HG03565 (cell line): ENCODE results near the gene ITGB3.
"Not testable (repeated sequence)": the region's sequence is repeated elsewhere in the genome, so short reads cannot be mapped to it uniquely, and the experiment has no call there.

ENCODE experiments used
- ATAC-seq: cut with Tn5 transposase; IDR thresholded peaks from one replicate; pipeline ENCODE4 v1.9.1; 2021; ENCODE audit warnings: mild to moderate bottlenecking, moderate library complexity; ENCODE audit not compliant: unreplicated experiment

The ITGB3 gene

DNA sequence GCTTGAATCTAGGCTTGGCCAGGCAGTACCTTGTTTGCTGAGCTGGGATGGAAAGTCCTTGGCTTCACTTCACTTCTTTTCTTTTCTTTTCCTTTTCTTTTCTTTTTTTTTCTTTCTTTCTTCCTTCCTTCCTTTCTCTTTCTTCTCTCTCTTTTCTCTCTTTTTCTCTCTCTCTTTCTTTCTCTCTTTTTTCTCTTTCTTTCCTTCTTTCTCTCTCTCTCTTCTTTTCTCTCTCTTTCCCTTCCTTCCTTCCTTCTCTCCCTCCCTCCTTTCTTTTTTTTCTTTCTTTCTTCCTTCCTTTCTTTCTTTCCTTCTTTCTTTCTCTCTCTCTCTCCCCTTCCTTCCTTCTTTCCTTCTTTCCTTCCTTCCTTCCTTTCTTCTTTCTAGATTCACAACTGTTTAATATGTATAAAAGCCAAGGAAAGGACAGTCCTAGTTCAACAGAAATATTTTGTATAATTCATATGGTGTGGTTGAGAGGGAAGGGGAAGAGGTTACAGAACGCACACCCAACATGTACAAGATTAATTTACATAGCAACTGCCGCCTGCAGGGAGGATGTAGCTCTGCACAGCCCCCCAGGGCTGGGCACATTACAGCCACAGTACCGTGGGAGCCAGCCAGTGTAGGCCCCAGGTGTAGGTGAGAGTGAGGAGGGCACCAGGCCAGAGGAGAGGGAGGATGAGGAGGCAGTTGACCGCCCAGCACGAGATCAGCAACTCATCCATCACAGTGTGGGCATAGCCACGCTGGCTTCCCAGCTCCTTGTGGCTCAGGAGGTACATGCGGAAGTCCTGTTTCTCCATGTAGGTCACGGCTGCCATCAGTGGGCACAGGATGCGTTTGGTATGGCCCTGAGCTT is 9.7 kb upstream of the ITGB3 start:
- ATAC-seq, result no peak

DNA sequence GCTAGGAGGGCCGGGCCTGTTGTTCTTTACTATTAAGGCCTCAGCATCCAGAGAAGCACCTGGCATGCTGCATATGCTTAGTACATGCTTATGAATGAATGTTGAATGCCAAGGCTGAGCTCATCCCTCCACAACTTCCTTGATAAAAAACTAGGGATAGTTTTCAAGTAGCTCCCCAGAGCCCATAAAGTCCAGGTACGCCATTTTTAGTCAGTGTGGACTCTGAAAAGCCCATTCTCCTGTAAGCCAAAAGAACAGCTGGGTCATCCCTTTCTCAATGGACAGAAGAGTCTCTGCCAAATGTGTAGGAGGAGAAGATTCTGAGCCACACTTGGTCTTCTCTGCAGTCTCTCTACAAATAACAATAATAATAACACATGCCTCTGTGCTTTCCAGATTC is 8.9 kb upstream of the ITGB3 start:
- no peak for ATAC-seq

DNA sequence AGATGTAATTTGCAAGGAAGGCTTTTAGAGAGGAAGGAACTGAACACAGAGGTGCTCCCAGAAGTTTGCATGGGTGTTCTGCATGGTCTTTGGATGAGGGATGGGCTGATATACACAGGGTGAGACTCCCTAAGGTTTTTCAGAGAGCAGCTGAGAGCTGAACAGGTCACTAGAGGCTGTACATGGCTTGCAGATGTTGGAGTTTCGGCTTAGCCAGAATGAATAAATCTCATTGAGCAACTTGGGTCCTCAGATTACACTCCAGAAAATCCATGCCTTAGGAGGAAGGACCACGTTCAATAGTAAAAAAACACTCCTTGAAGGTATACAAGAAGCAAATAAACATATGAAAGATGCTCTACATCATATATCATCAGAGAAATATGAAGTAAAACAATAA is 7.5 kb upstream of the ITGB3 start:
- no peak for ATAC-seq

DNA sequence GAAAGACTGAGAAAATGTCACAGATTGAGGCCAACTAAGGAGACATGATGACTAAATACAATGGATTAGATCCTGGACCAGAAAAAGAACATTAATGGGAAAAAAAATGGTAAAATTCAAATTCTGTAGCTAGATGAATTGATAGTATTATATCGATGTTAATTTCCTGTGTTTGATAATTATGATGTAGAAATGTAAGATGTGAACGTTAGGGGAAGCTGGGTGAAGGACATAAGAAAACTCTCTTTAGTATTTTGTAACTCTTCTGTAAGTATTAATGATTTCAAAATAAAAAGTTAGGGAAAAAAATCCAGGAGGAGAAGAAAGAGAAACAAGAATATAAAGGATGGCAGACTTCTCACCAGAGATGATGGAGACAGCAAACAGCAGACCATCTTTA is 2.8 kb upstream of the ITGB3 start:
- no peak for ATAC-seq

DNA sequence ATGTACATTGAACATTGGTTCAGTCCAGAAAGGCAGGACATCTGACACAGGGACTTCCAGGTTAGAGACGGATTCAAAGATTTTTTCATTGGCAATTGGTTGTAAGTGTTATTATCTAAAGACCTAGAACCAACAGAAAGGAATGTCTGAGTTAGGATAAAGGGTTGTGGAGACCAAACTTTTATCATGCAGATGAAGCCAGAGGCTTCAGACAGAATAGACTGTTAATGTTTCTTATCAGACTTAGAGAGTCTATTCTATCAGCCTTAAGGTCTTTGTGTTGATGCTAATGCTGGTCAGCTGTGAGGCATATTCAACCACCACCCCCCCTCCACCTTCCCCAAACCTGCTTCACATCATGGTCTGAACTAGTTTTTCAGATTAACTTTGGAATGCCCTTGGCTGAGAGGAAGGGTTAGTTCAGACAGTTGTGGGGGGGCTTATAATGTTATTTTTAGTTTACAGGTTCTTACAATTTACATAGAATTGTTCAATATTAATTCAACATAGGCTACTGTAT is 2.1 kb upstream of the ITGB3 start:
- no peak for ATAC-seq

DNA sequence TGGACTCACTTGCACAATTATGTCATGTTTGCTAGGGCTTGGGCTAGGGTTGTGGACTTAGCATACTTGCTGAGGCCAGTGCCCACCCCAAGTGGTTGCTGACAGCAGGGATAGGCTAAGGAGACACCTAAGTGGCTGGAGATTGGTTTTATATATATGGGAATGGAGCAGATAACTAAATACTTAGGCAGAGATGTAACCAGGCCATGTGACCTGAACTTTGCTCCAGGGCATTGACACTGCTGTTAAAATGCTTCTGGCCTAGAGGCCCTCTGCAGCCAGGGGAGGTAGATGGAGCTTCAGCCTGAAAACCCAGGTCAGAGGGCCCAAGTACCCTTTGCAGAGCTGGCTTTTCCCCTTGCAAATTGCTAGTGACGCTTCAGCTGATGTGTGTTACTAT is 1.4 kb upstream of the ITGB3 start:
- ATAC-seq, result no peak

DNA sequence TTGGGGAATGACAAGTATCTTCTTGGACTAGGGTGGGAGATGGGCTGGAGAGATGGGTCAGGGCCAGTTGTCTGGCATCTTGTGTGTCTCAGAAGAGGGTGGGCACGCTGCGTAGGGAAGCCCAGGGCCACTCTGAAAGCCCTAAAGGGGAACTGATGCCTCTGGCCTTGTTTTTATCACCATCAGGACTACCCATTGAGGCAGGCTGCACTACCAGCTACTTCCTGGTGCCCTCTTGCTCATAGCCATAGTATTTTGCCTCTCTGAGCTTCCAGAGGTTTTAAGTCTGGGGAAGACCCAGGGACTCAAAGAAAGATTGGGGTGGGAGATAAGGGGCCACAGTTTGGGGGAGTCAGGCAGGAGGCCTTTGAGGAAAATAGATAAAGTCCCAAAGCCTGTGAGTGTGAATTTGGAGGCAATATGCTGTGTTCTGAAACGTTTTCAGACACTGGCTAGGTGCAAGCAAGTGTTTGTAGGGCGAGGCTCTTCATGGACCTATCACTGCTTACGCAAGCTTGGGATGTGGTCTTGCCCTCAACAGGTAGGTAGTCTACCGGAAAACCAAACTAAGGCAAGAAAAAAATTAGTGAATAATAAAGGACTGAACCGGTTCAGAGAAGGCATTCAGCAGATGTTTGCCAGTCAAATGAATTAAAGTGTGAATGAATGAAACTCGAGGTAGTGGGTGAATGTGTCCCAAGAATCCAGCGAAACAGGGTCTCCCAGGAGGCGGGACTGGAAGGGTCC is 688 bp upstream of the ITGB3 start:
- no peak for ATAC-seq

DNA sequence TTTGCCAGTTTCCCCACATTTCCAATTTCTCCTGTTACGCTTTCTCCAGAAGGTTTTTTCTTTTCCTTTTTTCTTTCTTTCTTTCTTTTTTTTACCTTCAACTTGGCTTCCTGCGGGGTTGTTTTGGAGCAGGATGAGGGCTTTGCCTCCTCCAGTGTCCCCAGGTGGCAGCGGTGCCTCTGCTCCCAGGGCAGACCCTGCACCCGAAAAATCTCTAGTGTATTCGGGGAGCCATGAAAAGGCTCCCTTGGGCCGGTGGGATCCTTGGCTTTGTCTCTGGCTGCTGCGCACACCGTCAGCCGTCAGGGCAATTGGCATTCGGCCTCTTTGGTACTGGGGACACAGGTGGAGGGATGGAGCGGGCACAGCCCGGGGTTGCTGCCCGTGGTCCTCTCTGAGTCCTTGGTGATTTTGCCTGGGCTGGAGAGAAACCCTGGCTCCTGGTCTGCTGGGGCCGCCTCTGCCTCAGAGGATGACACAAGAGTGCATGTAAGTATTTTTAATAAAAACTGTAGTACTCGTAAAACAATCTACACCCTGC is 846 bp downstream of the ITGB3 start:
- ATAC-seq, result no peak

DNA sequence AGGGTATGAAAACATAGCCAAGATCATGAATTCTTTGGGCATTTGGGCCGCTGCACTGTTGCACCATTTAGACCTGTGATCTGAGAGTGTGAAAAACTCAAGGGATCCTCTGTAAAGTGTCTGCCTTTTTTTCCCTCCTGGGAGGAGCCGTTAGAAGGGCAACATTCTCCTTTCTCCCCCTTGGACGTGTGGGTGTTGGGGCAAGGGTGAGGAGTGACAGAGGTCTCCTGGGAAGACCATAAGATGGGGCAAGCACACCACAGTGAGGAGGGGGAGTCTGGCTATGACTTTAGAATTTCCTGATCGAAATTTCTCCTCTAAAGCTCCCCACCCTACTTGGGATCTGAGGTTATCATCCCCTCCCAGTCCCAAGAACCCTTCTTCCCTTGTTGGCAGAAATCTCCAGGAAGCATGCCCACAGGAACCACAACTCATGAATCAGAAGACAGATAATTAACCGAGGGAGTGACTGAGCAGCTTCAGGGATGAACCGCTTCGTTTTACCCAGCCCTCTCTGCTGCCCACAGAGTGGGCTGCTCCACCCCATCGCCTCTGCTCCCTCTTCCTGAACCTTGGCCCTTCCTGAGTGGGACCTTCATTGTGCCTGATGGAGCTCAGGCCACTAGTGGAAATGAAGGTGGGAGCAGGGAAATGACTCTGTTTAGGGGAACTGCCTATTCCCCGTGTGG is 4.2 kb downstream of the ITGB3 start:
- ATAC-seq, result no peak

DNA sequence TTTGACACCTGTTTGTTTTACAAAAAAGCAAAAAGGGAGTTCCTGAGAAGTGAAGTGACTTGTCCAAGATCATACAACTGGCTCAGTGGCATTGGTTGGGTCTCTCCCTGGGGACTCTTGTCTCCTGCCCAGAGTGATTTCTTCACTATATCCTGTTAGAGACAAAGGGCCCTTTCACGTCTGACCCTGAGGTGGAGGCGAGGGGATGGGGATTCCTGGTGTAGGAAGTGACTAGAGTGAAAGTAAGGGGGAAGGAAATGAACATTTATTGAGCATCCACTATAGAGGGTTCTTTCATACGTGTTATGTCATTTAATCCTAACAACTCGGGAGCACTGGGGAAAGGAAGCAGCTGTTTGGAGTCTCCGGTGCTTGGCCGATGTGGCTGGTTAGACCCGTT is 9.0 kb downstream of the ITGB3 start:
- no peak for ATAC-seq

DNA sequence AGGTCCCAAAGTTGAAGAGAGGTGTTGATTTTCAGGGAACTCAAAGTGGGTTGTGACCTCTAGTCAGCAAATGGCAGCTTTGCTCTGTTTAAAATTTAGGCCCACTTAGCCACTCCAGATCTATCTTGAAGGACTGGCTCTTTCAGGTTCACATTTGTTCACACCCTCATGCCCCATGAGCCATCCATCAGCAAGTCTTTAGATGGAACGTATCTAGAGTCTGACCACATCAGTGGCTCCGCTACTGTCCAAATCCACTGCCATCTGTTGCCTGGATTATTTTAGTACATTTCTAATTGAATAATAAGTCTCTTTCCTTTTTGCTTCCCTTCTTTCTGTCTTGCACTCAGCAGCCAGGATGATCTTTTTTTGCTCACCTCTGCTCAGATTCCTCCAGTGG is 10.5 kb downstream of the ITGB3 start:
- no peak for ATAC-seq

DNA sequence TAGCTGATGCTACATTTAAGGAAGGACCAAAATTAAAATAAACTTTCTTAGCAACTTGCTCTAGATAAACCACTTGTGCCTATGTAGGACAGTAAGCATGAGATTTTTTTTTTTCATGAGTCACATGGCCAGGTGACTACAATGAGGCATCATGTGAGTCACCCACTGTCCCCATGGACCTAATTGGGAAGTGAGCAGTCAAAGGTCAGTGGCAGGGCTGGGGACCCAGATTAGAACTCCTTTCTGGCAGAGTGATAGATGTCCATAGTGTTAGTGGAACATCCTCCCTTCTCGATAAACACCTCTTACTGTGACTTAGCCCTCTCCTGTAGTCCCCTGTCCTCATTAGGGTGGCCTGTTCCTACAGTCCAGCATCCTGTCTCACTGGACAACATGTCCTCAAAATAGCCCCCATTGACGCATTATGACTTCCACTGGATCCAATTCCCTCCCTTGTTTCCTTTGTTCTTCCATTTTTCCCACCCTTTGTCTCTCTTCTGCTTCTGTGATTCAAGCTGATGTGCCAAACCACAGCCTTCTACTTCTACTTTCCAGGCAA is 12.4 kb downstream of the ITGB3 start:
- ATAC-seq, result no peak

DNA sequence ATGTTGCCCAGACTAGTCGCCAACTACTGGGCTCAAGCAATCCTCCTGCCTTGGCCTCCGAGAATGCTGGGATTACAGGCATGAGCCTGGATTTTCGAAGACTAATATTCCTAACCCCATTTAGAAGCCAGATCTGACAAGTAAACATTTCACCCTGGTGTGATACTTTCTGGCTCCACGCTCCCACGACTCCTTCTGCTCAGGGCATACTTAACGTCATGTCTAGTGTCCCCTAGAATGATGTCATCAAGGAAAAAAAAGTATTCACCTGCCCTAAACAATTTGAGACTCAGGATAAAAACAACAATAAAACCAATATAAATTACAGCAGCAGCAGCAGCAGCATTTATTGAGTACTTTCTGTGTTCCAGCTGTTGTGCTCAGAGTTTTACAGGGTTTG is 13.2 kb downstream of the ITGB3 start:
- ATAC-seq, result no peak

DNA sequence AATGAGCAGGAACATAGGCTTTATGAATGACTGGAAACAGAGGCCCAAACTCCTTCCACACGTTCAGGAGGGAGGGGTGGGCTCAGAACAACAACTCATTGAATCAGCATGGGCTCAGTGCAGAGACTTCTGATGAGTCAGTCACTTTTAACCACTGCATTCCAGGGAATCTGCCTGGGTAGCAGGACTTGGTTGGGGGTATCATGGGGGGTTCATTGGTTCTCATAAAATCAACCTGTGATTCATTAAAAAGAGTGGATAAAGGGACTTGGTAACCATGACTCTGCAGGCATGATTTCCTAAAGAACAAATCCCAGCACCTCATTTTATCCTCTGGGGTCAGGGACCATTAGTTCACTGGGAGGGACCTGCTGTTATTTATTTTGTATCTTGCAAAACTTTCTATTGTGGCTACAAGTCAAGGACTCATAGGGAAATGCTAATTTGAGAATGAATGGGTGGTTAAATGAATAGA is 13.8 kb downstream of the ITGB3 start:
- no peak for ATAC-seq

DNA sequence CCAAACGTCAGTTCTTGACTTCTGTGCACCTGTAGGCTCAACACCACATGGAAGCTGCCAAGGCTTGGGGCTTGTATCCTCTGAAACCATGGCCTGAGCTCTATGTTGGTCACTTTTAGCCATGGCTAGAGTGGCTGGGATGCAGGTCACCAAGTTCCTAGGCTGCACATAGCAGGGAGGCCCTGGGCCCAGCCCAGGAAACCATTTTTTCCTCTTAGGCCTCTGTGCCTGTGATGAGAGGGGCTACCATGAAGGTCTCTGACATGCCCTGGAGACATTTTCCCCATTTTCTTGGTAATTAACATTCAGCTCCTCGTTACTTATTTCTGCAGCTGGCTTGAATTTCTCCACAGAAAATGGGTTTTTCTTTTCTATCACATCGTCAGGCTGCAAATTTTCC is 15.3 kb downstream of the ITGB3 start:
- ATAC-seq, result not testable (repeated sequence)

DNA sequence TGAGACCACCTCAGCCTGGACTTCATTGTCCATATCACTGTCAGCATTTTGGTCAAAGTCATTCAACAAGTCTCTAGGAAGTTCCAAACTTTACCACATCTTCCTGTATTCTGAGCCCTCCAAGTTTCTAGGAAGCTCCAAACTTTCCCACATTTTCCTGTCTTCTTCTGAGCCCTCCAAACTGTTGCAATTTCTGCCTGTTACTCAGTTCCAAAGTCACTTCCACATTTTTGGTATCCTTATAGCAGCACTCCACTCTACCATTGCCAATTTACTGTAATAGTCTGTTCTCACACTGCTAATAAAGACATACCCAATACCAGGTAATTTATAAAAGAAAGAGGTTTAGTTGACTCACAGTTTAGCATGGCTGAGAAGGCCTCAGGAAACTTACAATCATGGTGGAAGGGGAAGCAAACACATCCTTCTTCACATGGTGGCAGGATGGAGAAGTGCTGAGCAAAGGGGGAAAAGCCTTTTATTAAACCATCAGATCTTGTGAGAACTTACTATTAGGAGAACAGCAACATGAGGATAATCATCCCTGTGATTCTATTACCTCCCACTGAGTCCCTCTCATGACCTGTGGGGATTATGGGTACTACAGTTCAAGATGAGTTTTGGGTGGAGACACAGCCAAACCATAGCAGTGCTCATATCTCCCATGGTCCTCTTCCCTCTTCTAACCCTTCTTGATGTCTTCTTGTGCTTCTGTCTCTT is 16.1 kb downstream of the ITGB3 start:
- not testable (repeated sequence) for ATAC-seq

DNA sequence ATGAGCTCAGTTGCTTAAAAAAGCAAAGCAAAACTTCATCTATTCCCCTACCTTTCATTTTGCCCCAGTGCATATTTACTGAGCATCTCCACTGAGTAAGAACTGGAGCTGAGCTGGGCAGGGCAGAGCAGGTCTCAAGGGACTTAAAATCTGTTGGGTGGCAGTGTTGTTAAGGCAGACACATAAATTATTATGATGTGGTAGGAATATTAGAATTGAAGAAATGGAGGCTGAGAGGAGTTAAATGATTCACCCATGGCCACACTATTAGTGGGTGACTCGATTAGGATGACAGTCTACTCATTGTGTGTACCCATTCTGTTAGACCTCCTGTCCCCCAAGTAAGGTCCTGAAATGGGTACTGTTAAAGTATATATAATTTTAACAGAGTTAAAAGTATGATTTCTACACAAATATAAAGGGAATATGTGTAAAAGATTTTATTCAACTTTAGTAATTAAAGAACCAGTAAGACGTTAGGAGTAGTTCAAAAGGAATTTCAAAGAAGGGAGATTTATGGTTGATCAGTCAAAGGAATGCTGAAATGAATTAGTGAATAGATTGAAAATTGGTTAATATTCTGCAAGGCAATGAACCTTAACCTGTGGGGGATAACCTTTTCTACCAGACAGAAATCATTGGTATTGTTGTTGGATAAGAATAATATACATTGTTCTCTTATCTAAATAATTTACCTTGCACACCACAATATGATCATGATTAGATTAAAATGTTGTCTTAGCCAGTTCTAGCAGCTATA is 17.5 kb downstream of the ITGB3 start:
- no peak for ATAC-seq

DNA sequence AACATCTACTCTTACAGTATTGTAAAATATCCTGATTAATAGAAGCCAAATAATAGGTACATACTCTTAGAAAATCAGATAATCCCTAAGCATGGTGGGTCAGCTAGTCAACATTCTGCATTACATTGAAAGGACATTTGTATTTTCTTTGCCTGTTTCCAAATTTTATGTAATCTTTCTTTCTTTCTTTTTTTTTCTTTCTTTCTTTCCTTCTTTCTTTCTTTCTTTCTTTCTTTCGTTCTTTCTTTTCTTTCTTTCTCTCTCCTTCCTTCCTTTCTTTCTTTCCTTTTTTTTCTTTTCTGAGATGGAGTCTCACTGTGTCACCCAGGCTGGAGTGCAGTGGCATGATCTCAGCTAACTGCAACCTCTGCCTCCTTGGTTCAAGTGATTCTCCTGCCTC is 18.9 kb downstream of the ITGB3 start:
- ATAC-seq, result no peak

DNA sequence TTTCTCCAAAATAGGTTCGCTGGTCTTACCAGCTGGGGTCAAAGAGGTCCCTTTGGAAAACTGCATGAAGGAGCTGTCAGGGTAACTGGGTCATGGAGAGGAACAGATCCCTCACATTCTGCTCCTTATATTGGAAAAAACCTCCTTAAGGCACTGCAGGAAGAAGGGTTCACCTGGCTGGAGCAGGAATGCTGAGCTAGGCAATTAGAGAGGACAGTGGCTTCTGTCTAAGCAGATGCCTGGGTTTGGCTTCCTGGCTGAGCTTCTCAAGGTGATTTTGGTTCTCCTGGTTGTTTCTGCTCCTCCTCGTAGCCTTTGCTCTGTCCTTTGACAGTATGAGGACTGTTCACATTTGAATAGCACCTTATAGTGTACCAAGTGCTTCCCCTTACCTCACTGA is 19.6 kb downstream of the ITGB3 start:
- ATAC-seq, result no peak
